Endodermal cell (in vitro differentiated cells): ENCODE measurements around the gene FAM83F. TPM values are rescaled to one million over a fixed set of nuclear protein-coding genes. Genes with fewer than 3 reads are reported as not detected.

Source experiments
- DNase-seq: peaks from one replicate; pipeline ENCODE4 v3.0.0-alpha.2; 2017
- H3K27ac ChIP-seq: 2 replicates; pipeline ENCODE4 v1.5.1; 2013; ENCODE audit warnings: mild to moderate bottlenecking, low read depth, low read length, moderate library complexity
- H3K27me3 ChIP-seq: 2 replicates; pipeline ENCODE4 v1.6.1; 2013; ENCODE audit warnings: mild to moderate bottlenecking, low read length, moderate library complexity; ENCODE audit not compliant: insufficient read depth, control insufficient read depth, poor library complexity, severe bottlenecking
- H3K36me3 ChIP-seq: 2 replicates; pipeline ENCODE4 v1.7.0; 2013; ENCODE audit warnings: mild to moderate bottlenecking, low read length, moderate library complexity; ENCODE audit not compliant: control insufficient read depth, insufficient read depth
- H3K4me1 ChIP-seq: one replicate; pipeline ENCODE4 v1.7.0; 2013; ENCODE audit warnings: low read length; ENCODE audit not compliant: control insufficient read depth, insufficient read depth
- H3K4me3 ChIP-seq: 2 replicates; pipeline ENCODE4 v1.5.1; 2013; ENCODE audit warnings: mild to moderate bottlenecking, low read length, moderate library complexity
- H3K9ac ChIP-seq: 2 replicates; pipeline ENCODE4 v1.6.1; 2013; ENCODE audit warnings: mild to moderate bottlenecking, low read length, moderate library complexity; ENCODE audit not compliant: poor library complexity, severe bottlenecking; ENCODE audit errors: extremely low read depth
- H3K9me3 ChIP-seq: 2 replicates; pipeline ENCODE4 v1.6.1; 2013; ENCODE audit warnings: mild to moderate bottlenecking, low read length, moderate library complexity; ENCODE audit not compliant: control insufficient read depth
- H3K27ac Mint-ChIP-seq: 2 replicates; pipeline ENCODE4 v1.8.0; 2020; ENCODE audit warnings: mixed read lengths
- H3K27me3 Mint-ChIP-seq: 2 replicates; pipeline ENCODE4 v1.8.0; 2021; ENCODE audit warnings: mild to moderate bottlenecking, mixed read lengths; ENCODE audit not compliant: insufficient read depth
- H3K36me3 Mint-ChIP-seq: 2 replicates; pipeline ENCODE4 v1.8.0; 2020; ENCODE audit warnings: low read depth, mixed read lengths
- H3K4me1 Mint-ChIP-seq: 2 replicates; pipeline ENCODE4 v1.8.0; 2020; ENCODE audit warnings: mixed read lengths
- H3K4me3 Mint-ChIP-seq: 2 replicates; pipeline ENCODE4 v1.8.0; 2020; ENCODE audit warnings: mild to moderate bottlenecking, moderate library complexity, mixed read lengths
- H3K9me3 Mint-ChIP-seq: 2 replicates; pipeline ENCODE4 v1.8.0; 2020; ENCODE audit warnings: mild to moderate bottlenecking, mixed read lengths
- CTCF ChIP-seq: fragments of 200-600 bp; sonication (generic); conservative IDR thresholded peaks from 2 replicates; pipeline ENCODE4 v1.5.0; 2021; ENCODE audit warnings: antibody characterized with exemption, mild to moderate bottlenecking
- WGBS, 2 experiments: methylation state at CpG; one replicate each; pipeline versions ENCODE4 v1.1.5 to v1.1.7; 2013; ENCODE audit warnings: missing lambda C conversion rate in 2 of 2, mixed read lengths in 1 of 2; ENCODE audit not compliant: insufficient coverage in 1 of 2, insufficient read length in 1 of 2; 5-methylcytosine and 5-hydroxymethylcytosine counted together
- total RNA-seq, 2 donors: library from RNA; stranded (reverse); fragmentation: NEBNext Ultra II Directional in 1 of 2; extraction: Animal tissue kit (Norgen Biotek cat#: 25700) in 1 of 2; gene quantifications; 2 replicates in 1 of 2; 3 replicates in 1 of 2; pipeline ENCODE4 v1.2.1, GENCODE V29; 2021

The FAM83F gene
- total RNA-seq, 2 donors from 2014 or later: 18.9 to 34.1 TPM

- Mint-ChIP-seq H3K4me3 (peak overlapping the region; percentile 24), H3K27ac (peak overlapping the region; percentile 92), H3K36me3 (peaks cover 16% of the 10 kb centered on the region), H3K9me3 (no peaks in the 10 kb centered on the region), H3K4me1 (peaks cover 85% of the 10 kb centered on the region), H3K27me3 (no peaks in the 10 kb centered on the region)
- H3K36me3 ChIP-seq: no peaks in the 10 kb centered on the region
- H3K4me1 ChIP-seq: peaks cover 39% of the 10 kb centered on the region
- 77% methylated on average over 4 of the region's 4 CpGs; no CpG with 5 or more reads in 1 of the 2 experiments for WGBS, 2 experiments
- peak overlapping the region; percentile 54 for H3K4me3 ChIP-seq
- H3K9ac ChIP-seq: no peak overlapping the region
- H3K27me3 ChIP-seq: no peaks in the 10 kb centered on the region
- H3K27ac ChIP-seq: no peak overlapping the region
- DNase-seq: no peak
- no peaks in the 10 kb centered on the region for H3K9me3 ChIP-seq
- no peak for TF ChIP-seq CTCF
Observed at GRCh38 chr22:40001106-40001505, 6.4 kb downstream of the FAM83F start.

- Histone ChIP-seq H3K36me3 (no peaks in the 10 kb centered on the region), H3K4me1 (peaks cover 41% of the 10 kb centered on the region), H3K9ac (no peak overlapping the region), H3K9me3 (no peaks in the 10 kb centered on the region), H3K4me3 (no peak overlapping the region), H3K27me3 (no peaks in the 10 kb centered on the region), H3K27ac (no peak overlapping the region)
- H3K9me3 Mint-ChIP-seq: no peaks in the 10 kb centered on the region
- DNase-seq: no peak
- H3K36me3 Mint-ChIP-seq: peaks cover 16% of the 10 kb centered on the region
- peaks cover 82% of the 10 kb centered on the region for H3K4me1 Mint-ChIP-seq
- no peaks in the 10 kb centered on the region for H3K27me3 Mint-ChIP-seq
- peak overlapping the region; percentile 24 for H3K4me3 Mint-ChIP-seq
- no peak for TF ChIP-seq CTCF
- peak overlapping the region; percentile 62 for H3K27ac Mint-ChIP-seq
- WGBS, 2 experiments: 87 to 94% methylated on average over 8 to 14 of the region's 14 CpGs
Observed at GRCh38 chr22:40001800-40002577, 7.2 kb downstream of the FAM83F start.

DNA sequence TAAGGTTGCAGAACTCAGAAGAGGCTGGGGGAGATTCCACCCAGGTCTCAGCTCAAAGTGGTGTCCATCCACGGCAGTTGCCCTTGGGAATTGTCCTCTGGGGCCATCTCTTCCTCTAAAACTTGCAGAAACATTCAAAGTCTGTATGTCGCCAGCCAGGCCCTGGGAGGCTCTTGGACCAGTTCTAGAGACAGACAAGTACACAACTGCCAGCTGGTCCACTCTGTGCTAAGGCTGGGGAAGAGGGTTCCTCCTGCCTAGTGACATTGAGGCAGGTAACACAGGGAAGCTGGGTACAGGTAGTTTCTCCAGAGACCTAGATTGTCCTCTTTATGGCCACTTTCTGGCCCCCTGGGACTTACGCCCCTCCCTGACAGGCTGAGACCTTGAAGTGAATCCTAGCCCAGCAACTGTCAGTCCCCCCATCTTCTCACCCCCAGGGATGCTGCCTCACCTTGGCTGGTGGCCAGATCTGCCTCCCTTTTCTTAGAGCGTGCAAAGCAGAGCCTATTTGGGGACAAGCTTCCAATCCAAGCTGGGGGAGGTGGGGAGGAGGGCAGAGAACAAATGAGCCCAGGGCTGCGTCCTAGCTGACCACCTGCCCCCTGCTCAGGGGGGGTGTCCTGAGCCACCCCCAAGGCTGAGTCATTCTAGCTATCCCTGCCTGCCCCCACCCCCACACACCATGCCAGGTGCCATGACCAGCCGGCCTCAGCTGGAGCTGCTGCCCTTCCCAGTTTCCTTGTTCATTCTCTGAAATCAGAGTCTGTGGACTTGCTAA is 8.4 kb downstream of the FAM83F start:
- H3K4me1 Mint-ChIP-seq: peaks cover 76% of the 10 kb centered on the region

More for the DNA sequence above, 8.4 kb downstream of the FAM83F start:
- Histone ChIP-seq H3K4me1 (peaks cover 36% of the 10 kb centered on the region), H3K27ac (peak overlapping the region; percentile 2), H3K27me3 (no peaks in the 10 kb centered on the region), H3K4me3 (no peak overlapping the region), H3K9ac (no peak overlapping the region), H3K9me3 (no peaks in the 10 kb centered on the region), H3K36me3 (no peaks in the 10 kb centered on the region)
- peaks cover 16% of the 10 kb centered on the region for H3K36me3 Mint-ChIP-seq
- H3K27ac Mint-ChIP-seq: no peak overlapping the region
- H3K4me3 Mint-ChIP-seq: no peak overlapping the region
- H3K27me3 Mint-ChIP-seq: no peaks in the 10 kb centered on the region
- H3K9me3 Mint-ChIP-seq: no peaks in the 10 kb centered on the region
- TF ChIP-seq CTCF: no peak
- WGBS, 2 experiments: 83 to 91% methylated on average over 2 to 6 of the region's 6 CpGs
- no peak for DNase-seq
